OCI-LY1 (cell line): ENCODE results near the gene DNAJC16.

Source experiments
- H2AFZ ChIP-seq: fragments of 200-600 bp; sonication (generic), shearing (Covaris generic); 2 replicates; pipeline ENCODE4 v1.6.0; 2014; ENCODE audit warnings: antibody characterized with exemption, mild to moderate bottlenecking, low read length
- H3F3A ChIP-seq: fragments of 200-600 bp; sonication (generic), shearing (Covaris generic); 2 replicates; pipeline ENCODE4 v1.6.0; 2014; ENCODE audit warnings: mild to moderate bottlenecking, antibody characterized with exemption, low read length, moderate library complexity; ENCODE audit not compliant: insufficient read depth
- H3K27ac ChIP-seq: fragments of 200-600 bp; sonication (generic); 2 replicates; pipeline ENCODE4 v1.5.1; 2014; ENCODE audit warnings: low read length, mixed run types, mild to moderate bottlenecking, low read depth; ENCODE audit not compliant: poor library complexity, severe bottlenecking
- H3K27me3 ChIP-seq: fragments of 200-600 bp; sonication (generic); 2 replicates; pipeline ENCODE4 v1.6.0; 2014; ENCODE audit warnings: antibody characterized with exemption, mild to moderate bottlenecking, low read length, moderate library complexity; ENCODE audit not compliant: insufficient read depth
- H3K36me3 ChIP-seq: fragments of 200-600 bp; sonication (generic); 2 replicates; pipeline ENCODE4 v1.6.1; 2014; ENCODE audit warnings: mild to moderate bottlenecking, antibody characterized with exemption, low read length, moderate library complexity, mixed read lengths; ENCODE audit not compliant: insufficient read depth
- H3K4me1 ChIP-seq: fragments of 200-600 bp; sonication (generic); 2 replicates; pipeline ENCODE4 v1.5.1; 2014; ENCODE audit warnings: mild to moderate bottlenecking, low read length, moderate library complexity; ENCODE audit not compliant: insufficient read depth, severe bottlenecking
- H3K4me2 ChIP-seq: fragments of 200-600 bp; sonication (generic), shearing (Covaris generic); 2 replicates; pipeline ENCODE4 v1.6.1; 2014; ENCODE audit warnings: low read length
- H3K4me3 ChIP-seq: fragments of 200-600 bp; sonication (generic); 2 replicates; pipeline ENCODE4 v1.5.1; 2014; ENCODE audit warnings: low read length, low read depth, mild to moderate bottlenecking, mixed read lengths; ENCODE audit not compliant: poor library complexity, severe bottlenecking
- H3K79me2 ChIP-seq: fragments of 200-600 bp; shearing (Covaris generic); 2 replicates; pipeline ENCODE4 v1.6.1; 2016; ENCODE audit warnings: mixed run types, low read length, mixed read lengths; ENCODE audit not compliant: insufficient read depth
- H3K9ac ChIP-seq: fragments of 200-600 bp; sonication (generic), shearing (Covaris generic); 2 replicates; pipeline ENCODE4 v1.6.1; 2014; ENCODE audit warnings: mild to moderate bottlenecking, low read length, mixed read lengths
- H3K9me2 ChIP-seq: fragments of 200-600 bp; sonication (generic), shearing (Covaris generic); 2 replicates; pipeline ENCODE4 v1.6.1; 2014; ENCODE audit warnings: low read depth, mild to moderate bottlenecking, low read length, mixed read lengths
- H3K9me3 ChIP-seq: fragments of 200-600 bp; shearing (Covaris generic); 2 replicates; pipeline ENCODE4 v1.6.1; 2014; ENCODE audit warnings: low read length, mixed read lengths
- H4K20me1 ChIP-seq: fragments of 200-600 bp; sonication (generic), shearing (Covaris generic); 2 replicates; pipeline ENCODE4 v1.6.0; 2016; ENCODE audit warnings: mild to moderate bottlenecking, low read length; ENCODE audit not compliant: insufficient read depth
- CTCF ChIP-seq: fragments of 200-600 bp; sonication (generic), shearing (Covaris generic); IDR thresholded peaks from 2 replicates; pipeline ENCODE4 v1.5.1; 2017; ENCODE audit warnings: mild to moderate bottlenecking, antibody characterized with exemption, low read length, moderate library complexity, mixed read lengths
- EZH2 ChIP-seq: fragments of 200-600 bp; sonication (generic), shearing (Covaris generic); IDR thresholded peaks from 2 replicates; pipeline ENCODE4 v1.8.0; 2017; ENCODE audit warnings: borderline replicate concordance, mixed run types, mild to moderate bottlenecking, antibody characterized with exemption, low read length, moderate library complexity, mixed read lengths

DNAJC16 gene

GRCh38 chr1:15506831-15507230, 19.8 kb upstream of the DNAJC16 start:
- no peaks in the 10 kb centered on the region for H3K9me2 ChIP-seq
- no peak overlapping the region for H3K9ac ChIP-seq
- H3K9me3 ChIP-seq: no peaks in the 10 kb centered on the region
- H3K36me3 ChIP-seq: no peaks in the 10 kb centered on the region
- no peaks in the 10 kb centered on the region for H3K27me3 ChIP-seq
- H3K27ac ChIP-seq: no peak overlapping the region
- H3K4me1 ChIP-seq: peaks cover 16% of the 10 kb centered on the region
- no peak for TF ChIP-seq CTCF
- no peak for TF ChIP-seq EZH2
- no peaks in the 10 kb centered on the region for H4K20me1 ChIP-seq
- H3K4me3 ChIP-seq: no peak overlapping the region
- H3F3A ChIP-seq: no peaks in the 10 kb centered on the region
- H3K79me2 ChIP-seq: no peaks in the 10 kb centered on the region
- H2AFZ ChIP-seq: no peak overlapping the region
- H3K4me2 ChIP-seq: no peak overlapping the region

GRCh38 chr1:15507278-15507677, 19.4 kb upstream of the DNAJC16 start:
- Histone ChIP-seq H4K20me1 (no peaks in the 10 kb centered on the region), H3K9me3 (no peaks in the 10 kb centered on the region), H3K4me3 (no peak overlapping the region), H3K36me3 (no peaks in the 10 kb centered on the region), H3K9ac (no peak overlapping the region), H2AFZ (no peak overlapping the region), H3K27ac (no peak overlapping the region), H3K79me2 (no peaks in the 10 kb centered on the region), H3F3A (no peaks in the 10 kb centered on the region), H3K4me2 (no peak overlapping the region), H3K27me3 (no peaks in the 10 kb centered on the region), H3K9me2 (no peaks in the 10 kb centered on the region), H3K4me1 (peaks cover 16% of the 10 kb centered on the region)
- TF ChIP-seq EZH2 (no peak), CTCF (no peak)

- TF ChIP-seq CTCF: no peak
- no peak for TF ChIP-seq EZH2
- no peak overlapping the region for H3K4me3 ChIP-seq
- no peaks in the 10 kb centered on the region for H3K36me3 ChIP-seq
- H3K4me2 ChIP-seq: no peak overlapping the region
- H3K79me2 ChIP-seq: no peaks in the 10 kb centered on the region
- no peaks in the 10 kb centered on the region for H3K27me3 ChIP-seq
- no peaks in the 10 kb centered on the region for H3F3A ChIP-seq
- H3K27ac ChIP-seq: no peak overlapping the region
- no peaks in the 10 kb centered on the region for H3K9me2 ChIP-seq
- no peak overlapping the region for H3K9ac ChIP-seq
- no peaks in the 10 kb centered on the region for H3K9me3 ChIP-seq
- H4K20me1 ChIP-seq: no peaks in the 10 kb centered on the region
- no peak overlapping the region for H2AFZ ChIP-seq
- peaks cover 16% of the 10 kb centered on the region for H3K4me1 ChIP-seq
These were observed 17.8 kb upstream of the DNAJC16 start for GRCh38 chr1:15508700-15509487.
